ENCODE results near the gene ATP8B2. TPM values are rescaled to one million over a fixed set of nuclear protein-coding genes. Genes with fewer than 3 reads are reported as not detected.

Gene ATP8B2
- total RNA-seq, 1 experiment from 2014 or later, result 10.6 TPM

- Histone ChIP-seq H3K9ac (ENCODE audit: low read length) (peak overlapping the region; percentile 48), H3K4me1 (ENCODE audit: low read length) (peaks cover 36% of the 10 kb centered on the region), H3K4me3 (ENCODE audit: low read length) (peak overlapping the region; percentile 66), H3K79me2 (ENCODE audit: low read length) (no peaks in the 10 kb centered on the region), H3K4me2 (ENCODE audit: low read depth, low read length, poor library complexity, severe bottlenecking) (peak overlapping the region; percentile 91), H3K36me3 (ENCODE audit: insufficient read depth, low read length) (no peaks in the 10 kb centered on the region), H4K20me1 (ENCODE audit: insufficient read depth, low read depth, low read length) (peaks cover 5% of the 10 kb centered on the region; the same call in 1 of the 2 replicates), H2AFZ (ENCODE audit: low read length) (no peak overlapping the region), H3K9me2 (replicated peaks; ENCODE audit: insufficient read depth, low read length) (no peaks in the 10 kb centered on the region), H3K9me3 (ENCODE audit: low read length) (no peaks in the 10 kb centered on the region), H3K27ac (ENCODE audit: low read length) (no peak overlapping the region), H3K27me3 (ENCODE audit: low read length) (no peaks in the 10 kb centered on the region)
- DNase-seq, result peak; percentile 48
These were observed 2.4 kb downstream of the ATP8B2 start for GRCh38 chr1:154327466-154328317.

DNA sequence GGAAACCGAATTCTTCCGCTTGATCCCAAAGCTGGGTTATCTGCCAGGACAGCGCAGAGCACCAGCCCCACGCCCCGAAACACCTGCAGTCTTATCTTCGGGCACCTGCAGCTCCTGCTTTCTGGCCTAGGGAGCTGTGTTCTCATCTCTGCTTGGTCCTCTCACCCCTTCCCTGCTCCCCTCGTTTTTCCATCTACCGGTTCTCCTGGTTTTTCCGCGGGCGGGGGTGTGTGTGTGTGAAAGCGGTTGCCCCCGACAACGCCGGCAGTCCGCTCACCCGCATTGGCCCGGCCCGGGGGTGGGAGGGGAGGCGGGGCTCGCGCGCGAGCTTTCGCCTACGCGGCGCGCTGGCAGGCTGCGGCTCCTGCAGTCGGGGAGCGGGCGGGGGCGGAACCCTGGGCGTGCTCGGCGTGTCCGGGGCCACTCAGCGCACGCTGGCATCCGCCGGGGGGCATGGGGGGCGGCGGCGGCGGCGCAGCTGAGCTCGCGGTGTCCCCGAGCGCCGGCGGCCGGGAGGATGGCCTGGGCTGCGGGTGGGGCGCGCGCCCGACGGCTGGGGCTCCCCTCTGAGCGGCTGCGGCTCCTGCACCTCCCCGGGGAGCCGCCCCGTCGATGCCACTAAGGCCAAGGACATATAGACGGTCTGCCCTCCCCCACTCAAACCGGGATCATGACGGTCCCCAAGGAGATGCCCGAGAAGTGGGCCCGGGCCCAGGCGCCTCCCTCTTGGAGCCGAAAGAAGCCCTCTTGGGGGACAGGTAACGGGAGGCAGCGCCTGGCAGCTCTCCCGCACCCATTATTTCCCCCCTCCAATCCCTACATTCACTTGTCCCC is 3.2 kb downstream of the ATP8B2 start:
- Histone ChIP-seq H3K36me3 (ENCODE audit: insufficient read depth, low read length) (no peaks in the 10 kb centered on the region), H2AFZ (ENCODE audit: low read length) (no peak overlapping the region), H3K4me2 (ENCODE audit: low read depth, low read length, poor library complexity, severe bottlenecking) (peak overlapping the region; percentile 91)

DNA sequence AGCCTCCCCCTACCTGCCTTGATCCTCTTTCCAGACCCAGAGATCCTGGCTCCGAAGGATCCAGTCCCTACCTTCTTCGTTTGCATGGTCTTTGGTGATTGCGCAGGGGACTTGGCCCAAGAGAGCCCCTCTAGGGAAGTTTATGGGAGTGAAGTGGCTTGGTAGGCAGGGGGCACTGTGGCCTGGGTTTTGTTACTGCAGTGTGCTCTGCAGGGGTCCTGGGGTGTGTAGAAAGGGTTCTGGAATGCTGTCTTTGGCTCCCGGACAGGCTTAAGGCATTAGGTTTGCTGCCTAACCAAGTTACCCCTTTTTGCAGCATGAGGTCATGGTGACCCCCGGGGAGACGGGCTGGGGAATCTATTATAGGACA is 3.8 kb downstream of the ATP8B2 start:
- H2AFZ ChIP-seq (ENCODE audit: low read length), result no peak overlapping the region
- peak overlapping the region; percentile 91 for H3K4me2 ChIP-seq (ENCODE audit: low read depth, low read length, poor library complexity, severe bottlenecking)
- no peaks in the 10 kb centered on the region for H3K79me2 ChIP-seq (ENCODE audit: low read length)
- no peaks in the 10 kb centered on the region for H3K9me3 ChIP-seq (ENCODE audit: low read length)
- peak overlapping the region; percentile 66; the same call in 1 of the 2 replicates for H3K4me3 ChIP-seq (ENCODE audit: low read length)
- no peaks in the 10 kb centered on the region for H3K9me2 ChIP-seq (replicated peaks; ENCODE audit: insufficient read depth, low read length)
- no peaks in the 10 kb centered on the region for H3K36me3 ChIP-seq (ENCODE audit: insufficient read depth, low read length)
- no peak for DNase-seq
- H3K9ac ChIP-seq (ENCODE audit: low read length), result no peak overlapping the region; the same call in 1 of the 2 replicates
- peaks cover 5% of the 10 kb centered on the region; the same call in 1 of the 2 replicates for H4K20me1 ChIP-seq (ENCODE audit: insufficient read depth, low read depth, low read length)
- H3K27me3 ChIP-seq (ENCODE audit: low read length), result no peaks in the 10 kb centered on the region
- H3K4me1 ChIP-seq (ENCODE audit: low read length), result peaks cover 36% of the 10 kb centered on the region
- no peak overlapping the region for H3K27ac ChIP-seq (ENCODE audit: low read length)

More for the DNA sequence above, 3.2 kb downstream of the ATP8B2 start:
- peaks cover 5% of the 10 kb centered on the region; the same call in 1 of the 2 replicates for H4K20me1 ChIP-seq (ENCODE audit: insufficient read depth, low read depth, low read length)
- peak; percentile 90 for DNase-seq
- H3K9me2 ChIP-seq (replicated peaks; ENCODE audit: insufficient read depth, low read length), result no peaks in the 10 kb centered on the region
- peak overlapping the region; percentile 66 for H3K4me3 ChIP-seq (ENCODE audit: low read length)
- peaks cover 36% of the 10 kb centered on the region for H3K4me1 ChIP-seq (ENCODE audit: low read length)
- no peaks in the 10 kb centered on the region for H3K9me3 ChIP-seq (ENCODE audit: low read length)
- peak overlapping the region; percentile 48 for H3K9ac ChIP-seq (ENCODE audit: low read length)
- no peak overlapping the region for H3K27ac ChIP-seq (ENCODE audit: low read length)
- no peaks in the 10 kb centered on the region for H3K79me2 ChIP-seq (ENCODE audit: low read length)
- H3K27me3 ChIP-seq (ENCODE audit: low read length), result no peaks in the 10 kb centered on the region

DNA sequence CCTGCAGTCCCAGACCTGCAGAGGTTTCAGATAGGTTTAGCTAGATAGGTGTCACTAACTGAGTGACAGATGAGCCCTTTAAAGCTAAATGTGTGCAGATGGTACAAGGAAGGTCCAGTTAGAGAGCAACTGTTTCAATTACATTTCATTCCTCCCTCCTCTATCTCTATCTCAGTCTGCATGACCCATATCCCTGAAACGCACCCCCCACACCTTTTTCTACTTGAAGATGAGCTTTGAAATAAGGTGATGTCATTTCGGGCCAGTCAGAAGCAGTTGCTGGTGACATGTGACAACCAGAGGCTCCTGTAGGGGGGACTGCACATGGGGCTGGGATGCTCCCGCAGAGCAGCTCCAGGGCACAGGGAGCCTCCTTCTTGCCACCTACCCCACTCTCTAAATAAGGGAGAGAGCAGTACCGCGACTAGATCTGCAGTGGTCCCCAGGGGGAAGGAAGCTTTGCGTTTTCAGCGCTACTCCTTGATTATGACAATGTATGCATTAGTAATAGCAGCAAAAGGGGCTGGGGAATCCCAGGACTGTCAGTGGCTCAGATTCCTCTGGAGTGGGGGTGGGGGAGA is 4.3 kb downstream of the ATP8B2 start:
- H3K79me2 ChIP-seq (ENCODE audit: low read length), result no peaks in the 10 kb centered on the region
- peaks cover 5% of the 10 kb centered on the region; the same call in 1 of the 2 replicates for H4K20me1 ChIP-seq (ENCODE audit: insufficient read depth, low read depth, low read length)
- H3K9ac ChIP-seq (ENCODE audit: low read length), result no peak overlapping the region
- H3K4me3 ChIP-seq (ENCODE audit: low read length), result no peak overlapping the region
- H3K27ac ChIP-seq (ENCODE audit: low read length), result no peak overlapping the region
- H3K36me3 ChIP-seq (ENCODE audit: insufficient read depth, low read length), result no peaks in the 10 kb centered on the region
- no peak overlapping the region for H3K4me2 ChIP-seq (ENCODE audit: low read depth, low read length, poor library complexity, severe bottlenecking)
- H3K4me1 ChIP-seq (ENCODE audit: low read length), result peaks cover 32% of the 10 kb centered on the region
- H3K27me3 ChIP-seq (ENCODE audit: low read length), result no peaks in the 10 kb centered on the region
- no peak overlapping the region for H2AFZ ChIP-seq (ENCODE audit: low read length)
- H3K9me2 ChIP-seq (replicated peaks; ENCODE audit: insufficient read depth, low read length), result no peaks in the 10 kb centered on the region
- H3K9me3 ChIP-seq (ENCODE audit: low read length), result no peaks in the 10 kb centered on the region
- no peak for DNase-seq

GRCh38 chr1:154330669-154331068 is 5.3 kb downstream of the ATP8B2 start:
- no peak overlapping the region for H3K4me2 ChIP-seq (ENCODE audit: low read depth, low read length, poor library complexity, severe bottlenecking)
- H3K27me3 ChIP-seq (ENCODE audit: low read length), result no peaks in the 10 kb centered on the region
- H4K20me1 ChIP-seq (ENCODE audit: insufficient read depth, low read depth, low read length), result peaks cover 5% of the 10 kb centered on the region; the same call in 1 of the 2 replicates
- no peaks in the 10 kb centered on the region for H3K36me3 ChIP-seq (ENCODE audit: insufficient read depth, low read length)
- DNase-seq, result peak; percentile 46
- H3K9me2 ChIP-seq (replicated peaks; ENCODE audit: insufficient read depth, low read length), result no peaks in the 10 kb centered on the region
- H3K9ac ChIP-seq (ENCODE audit: low read length), result no peak overlapping the region
- no peak overlapping the region for H3K4me3 ChIP-seq (ENCODE audit: low read length)
- no peaks in the 10 kb centered on the region for H3K79me2 ChIP-seq (ENCODE audit: low read length)
- H2AFZ ChIP-seq (ENCODE audit: low read length), result no peak overlapping the region
- no peak overlapping the region for H3K27ac ChIP-seq (ENCODE audit: low read length)
- H3K9me3 ChIP-seq (ENCODE audit: low read length), result no peaks in the 10 kb centered on the region
- H3K4me1 ChIP-seq (ENCODE audit: low read length), result peaks cover 32% of the 10 kb centered on the region

DNA sequence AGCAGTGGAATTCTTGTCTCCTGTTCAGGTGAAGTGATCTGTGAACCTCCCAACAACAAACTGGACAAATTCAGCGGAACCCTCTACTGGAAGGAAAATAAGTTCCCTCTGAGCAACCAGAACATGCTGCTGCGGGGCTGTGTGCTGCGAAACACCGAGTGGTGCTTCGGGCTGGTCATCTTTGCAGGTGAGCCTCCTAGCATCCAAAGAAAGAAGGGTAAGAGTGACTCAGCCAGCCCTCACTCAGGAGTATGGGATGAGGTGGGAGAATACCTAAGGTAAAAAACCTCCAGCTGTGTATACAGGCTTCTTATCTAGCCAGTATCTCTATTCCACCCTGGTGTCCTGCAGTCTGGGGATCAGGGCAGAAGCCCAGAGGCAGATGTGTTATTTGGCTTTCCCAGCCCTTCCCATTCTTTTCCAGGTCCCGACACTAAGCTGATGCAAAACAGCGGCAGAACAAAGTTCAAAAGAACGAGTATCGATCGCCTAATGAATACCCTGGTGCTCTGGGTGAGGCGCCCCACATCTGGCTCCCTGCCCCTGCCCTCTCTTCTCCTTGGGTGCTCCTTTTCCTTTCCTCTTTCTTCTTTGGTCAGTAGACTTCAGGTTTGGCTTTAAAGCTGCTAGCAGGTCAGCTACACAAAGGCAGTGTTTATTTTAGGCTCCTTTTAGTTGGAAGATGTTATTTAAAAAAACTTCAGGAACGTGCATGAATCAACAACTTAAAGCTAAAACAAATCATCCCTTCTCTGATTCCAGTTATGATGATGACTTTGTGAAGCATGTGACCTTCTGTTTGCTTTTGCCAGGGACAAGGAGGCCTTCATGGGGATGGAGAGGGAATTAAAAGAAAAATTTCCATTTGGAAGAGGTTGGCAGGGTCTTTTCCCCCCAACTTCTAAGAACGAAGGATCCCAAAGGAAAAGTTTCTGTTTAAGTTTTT is 9.0 kb downstream of the ATP8B2 start:
- Histone ChIP-seq H3K79me2 (ENCODE audit: low read length) (no peaks in the 10 kb centered on the region), H3K4me3 (ENCODE audit: low read length) (no peak overlapping the region), H4K20me1 (ENCODE audit: insufficient read depth, low read depth, low read length) (no peaks in the 10 kb centered on the region), H3K27me3 (ENCODE audit: low read length) (no peaks in the 10 kb centered on the region), H3K36me3 (ENCODE audit: insufficient read depth, low read length) (no peaks in the 10 kb centered on the region), H3K9me3 (ENCODE audit: low read length) (no peaks in the 10 kb centered on the region), H3K4me2 (ENCODE audit: low read depth, low read length, poor library complexity, severe bottlenecking) (no peak overlapping the region), H2AFZ (ENCODE audit: low read length) (0 out of 2 replicates have a peak overlapping the region, but pooled peaks have one; percentile 25), H3K9ac (ENCODE audit: low read length) (no peak overlapping the region), H3K4me1 (ENCODE audit: low read length) (no peaks in the 10 kb centered on the region; the same call in none of the 2 replicates), H3K9me2 (replicated peaks; ENCODE audit: insufficient read depth, low read length) (no peaks in the 10 kb centered on the region), H3K27ac (ENCODE audit: low read length) (no peak overlapping the region)
- no peak for DNase-seq

DNA sequence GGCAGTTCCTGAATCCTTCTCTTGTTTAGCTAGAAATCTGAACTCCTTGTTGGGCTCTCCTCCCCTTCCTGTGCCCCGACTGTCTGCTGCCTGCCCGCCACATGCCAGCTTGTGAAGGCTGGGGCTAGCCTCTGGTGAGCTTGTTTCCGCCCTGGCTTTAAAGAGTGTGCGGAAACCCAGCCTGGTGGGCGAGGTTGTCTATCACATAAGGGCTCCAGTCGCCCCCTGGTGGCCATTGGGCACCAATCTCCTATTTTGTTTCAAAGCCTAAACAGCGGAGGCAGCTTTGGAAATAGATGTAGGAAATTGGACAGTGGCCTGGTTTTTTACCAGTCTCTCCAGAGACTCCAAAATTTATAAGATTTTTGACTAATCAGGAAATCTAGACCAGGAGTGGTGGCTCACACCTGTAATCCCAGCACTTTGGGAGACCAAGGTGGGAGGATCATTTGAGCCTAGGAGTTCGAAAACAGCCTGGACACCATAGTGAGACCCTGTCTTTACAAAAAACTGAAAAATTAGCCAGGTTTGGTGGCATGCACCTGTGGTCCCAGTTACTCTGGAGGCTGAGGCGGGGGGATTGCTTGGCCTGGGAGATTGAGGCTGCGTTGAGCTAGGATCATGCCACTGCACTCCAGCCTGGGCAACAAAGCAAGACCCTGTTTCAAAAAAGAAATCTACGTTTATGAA is 9.8 kb downstream of the ATP8B2 start:
- no peak overlapping the region for H3K4me2 ChIP-seq (ENCODE audit: low read depth, low read length, poor library complexity, severe bottlenecking)

More for the DNA sequence above, 9.8 kb downstream of the ATP8B2 start:
- Histone ChIP-seq H3K9me2 (replicated peaks; ENCODE audit: insufficient read depth, low read length) (no peaks in the 10 kb centered on the region), H3K27me3 (ENCODE audit: low read length) (no peaks in the 10 kb centered on the region), H4K20me1 (ENCODE audit: insufficient read depth, low read depth, low read length) (no peaks in the 10 kb centered on the region), H3K79me2 (ENCODE audit: low read length) (no peaks in the 10 kb centered on the region), H3K4me3 (ENCODE audit: low read length) (no peak overlapping the region), H3K4me1 (ENCODE audit: low read length) (no peaks in the 10 kb centered on the region; the same call in 1 of the 2 replicates), H3K9me3 (ENCODE audit: low read length) (no peaks in the 10 kb centered on the region), H3K9ac (ENCODE audit: low read length) (no peak overlapping the region), H3K27ac (ENCODE audit: low read length) (no peak overlapping the region), H3K36me3 (ENCODE audit: insufficient read depth, low read length) (no peaks in the 10 kb centered on the region), H2AFZ (ENCODE audit: low read length) (0 out of 2 replicates have a peak overlapping the region, but pooled peaks have one; percentile 25)
- DNase-seq, result peak; percentile 95
